PC-3 (cell line): ENCODE measurements around the gene CLN3. TPM values are rescaled to one million over a fixed set of nuclear protein-coding genes. Genes with fewer than 3 reads are reported as not detected.

Experiments used
- ATAC-seq: fragments of 200-7000 bp; cut with Tn5 transposase; 2 replicates; pipeline ENCODE4 v1.9.1; 2020; ENCODE audit warnings: mild to moderate bottlenecking, moderate library complexity
- BruUV-seq: library from RNA; stranded (reverse); fragments of 400-500 nt; replicated peaks from 2 replicates; lab custom pipeline; 2021; lab: Mats Ljungman, UMichigan
- CTCF ChIA-PET: fragments of 300-600 bp; sonication (Branson Sonifier 250); formaldehyde crosslinking; loops from one replicate; lab custom pipeline; 2022; ENCODE audit warnings: antibody characterized with exemption; lab: Charles Lee
- POLR2A ChIA-PET: fragments of 300-600 bp; sonication (Branson Sonifier 250); formaldehyde crosslinking; loops from one replicate; lab custom pipeline; 2022; ENCODE audit warnings: antibody characterized with exemption; ENCODE audit not compliant: unreplicated experiment; lab: Charles Lee
- DNase-seq: peaks from one replicate; pipeline ENCODE4 v3.0.0-alpha.2; 2015
- H2AFZ ChIP-seq: fragments of 300-600 bp; sonication (generic); 2 replicates; pipeline ENCODE4 v1.6.0; 2016; ENCODE audit warnings: antibody characterized with exemption, low read length
- H3F3A ChIP-seq: fragments of 300-600 bp; sonication (generic); one replicate; pipeline ENCODE4 v1.6.0; 2017; ENCODE audit warnings: antibody characterized with exemption, low read length, control low read depth, mild to moderate bottlenecking; ENCODE audit not compliant: unreplicated experiment
- H3K27ac ChIP-seq: fragments of 300-600 bp; sonication (generic); 2 replicates; pipeline ENCODE4 v1.5.1; 2016; ENCODE audit warnings: mild to moderate bottlenecking, low read length
- H3K27me3 ChIP-seq: fragments of 300-600 bp; sonication (generic); 2 replicates; pipeline ENCODE4 v1.6.1; 2016; ENCODE audit warnings: low read length, mixed read lengths
- H3K36me3 ChIP-seq: fragments of 300-600 bp; sonication (generic); 2 replicates; pipeline ENCODE4 v1.6.1; 2016; ENCODE audit warnings: low read depth, mixed run types, low read length, mixed read lengths
- H3K4me1 ChIP-seq: fragments of 300-600 bp; sonication (generic); 2 replicates; pipeline ENCODE4 v1.5.1; 2016; ENCODE audit warnings: low read length; ENCODE audit not compliant: insufficient read depth
- H3K4me2 ChIP-seq: fragments of 300-600 bp; sonication (generic); 2 replicates; pipeline ENCODE4 v1.6.0; 2016; ENCODE audit warnings: low read length
- H3K4me3 ChIP-seq: fragments of 300-600 bp; sonication (generic); 2 replicates; pipeline ENCODE4 v1.5.1; 2016; ENCODE audit warnings: mild to moderate bottlenecking, low read length, mixed read lengths
- H3K79me2 ChIP-seq: fragments of 300-600 bp; sonication (generic); 2 replicates; pipeline ENCODE4 v1.6.1; 2017; ENCODE audit warnings: low read length, mixed read lengths
- H3K9ac ChIP-seq: fragments of 300-600 bp; sonication (generic); 2 replicates; pipeline ENCODE4 v1.6.0; 2016; ENCODE audit warnings: mild to moderate bottlenecking, low read length
- H3K9me2 ChIP-seq: fragments of 300-600 bp; sonication (generic); replicated peaks from 2 replicates; pipeline ENCODE4 v1.6.1; 2016; ENCODE audit warnings: mixed run types, low read length, mixed read lengths
- H3K9me3 ChIP-seq: fragments of 300-600 bp; sonication (generic); 2 replicates; pipeline ENCODE4 v1.6.1; 2016; ENCODE audit warnings: low read length, mixed read lengths
- H4K20me1 ChIP-seq: fragments of 300-600 bp; sonication (generic); 2 replicates; pipeline ENCODE4 v1.6.1; 2016; ENCODE audit warnings: low read length, mixed read lengths
- EZH2 ChIP-seq: fragments of 300-600 bp; sonication (generic); IDR thresholded peaks from one replicate; pipeline ENCODE4 v1.6.1; 2017; ENCODE audit warnings: antibody characterized with exemption, mild to moderate bottlenecking, low read length; ENCODE audit not compliant: unreplicated experiment
- EZH2phosphoT487 ChIP-seq: fragments of 300-600 bp; sonication (generic); IDR thresholded peaks from 2 replicates; pipeline ENCODE4 v1.6.1; 2018; ENCODE audit warnings: mild to moderate bottlenecking, antibody characterized with exemption, low read length, borderline replicate concordance
- intact Hi-C: fragments of 100-400 bp; cut with micrococcal nuclease; formaldehyde crosslinking; loops from 2 replicates; pipeline ENCODE4 v1.9.0; 2023
- total RNA-seq: library from RNA; depleted of rRNA; stranded (reverse); fragments of >200 nt; gene quantifications from 2 replicates; pipeline ENCODE4 v1.2.3, GENCODE V29; 2014
- TF ChIP-seq, protein P1 (sequence below): fragments of 300-600 bp; sonication (generic); conservative IDR thresholded peaks from 2 replicates; pipeline ENCODE4 v1.5.1; 2017; ENCODE audit warnings: antibody characterized with exemption, low read depth, mild to moderate bottlenecking, low read length

Gene CLN3
- total RNA-seq, 1 experiment from 2014 or later: 13.3 TPM

DNA sequence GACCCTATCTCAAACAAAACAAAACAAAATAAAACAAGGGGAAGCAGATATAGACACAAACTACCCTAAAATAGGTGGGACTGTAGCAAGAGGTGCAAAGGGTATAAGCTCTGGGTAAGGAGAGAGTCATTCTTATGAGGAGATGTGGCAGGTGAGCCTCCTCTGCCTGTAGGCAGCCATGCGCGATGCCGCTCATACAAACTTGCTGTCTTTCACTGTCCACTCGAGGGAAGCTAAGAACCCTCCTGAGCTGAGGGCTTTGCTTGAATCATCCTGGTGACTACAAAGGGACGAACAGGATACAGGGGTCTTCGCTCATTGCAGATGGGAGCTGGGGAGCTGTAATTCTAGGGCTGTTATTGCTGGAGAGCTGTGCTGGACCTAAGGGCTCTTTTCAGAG, 29.6 kb upstream of the CLN3 start:
- Histone ChIP-seq H3K79me2 (no peaks in the 10 kb centered on the region), H3K4me2 (no peak overlapping the region), H3K4me3 (no peak overlapping the region), H3K4me1 (no peaks in the 10 kb centered on the region), H3K27me3 (no peaks in the 10 kb centered on the region), H4K20me1 (no peaks in the 10 kb centered on the region), H3K27ac (no peak overlapping the region), H3K36me3 (no peaks in the 10 kb centered on the region), H3K9ac (no peak overlapping the region), H3F3A (no peaks in the 10 kb centered on the region), H2AFZ (no peak overlapping the region), H3K9me2 (no peaks in the 10 kb centered on the region), H3K9me3 (no peaks in the 10 kb centered on the region)
- intact Hi-C loops: no loop called here
- TF ChIP-seq EZH2: no peak
- TF ChIP-seq, protein P1, sequence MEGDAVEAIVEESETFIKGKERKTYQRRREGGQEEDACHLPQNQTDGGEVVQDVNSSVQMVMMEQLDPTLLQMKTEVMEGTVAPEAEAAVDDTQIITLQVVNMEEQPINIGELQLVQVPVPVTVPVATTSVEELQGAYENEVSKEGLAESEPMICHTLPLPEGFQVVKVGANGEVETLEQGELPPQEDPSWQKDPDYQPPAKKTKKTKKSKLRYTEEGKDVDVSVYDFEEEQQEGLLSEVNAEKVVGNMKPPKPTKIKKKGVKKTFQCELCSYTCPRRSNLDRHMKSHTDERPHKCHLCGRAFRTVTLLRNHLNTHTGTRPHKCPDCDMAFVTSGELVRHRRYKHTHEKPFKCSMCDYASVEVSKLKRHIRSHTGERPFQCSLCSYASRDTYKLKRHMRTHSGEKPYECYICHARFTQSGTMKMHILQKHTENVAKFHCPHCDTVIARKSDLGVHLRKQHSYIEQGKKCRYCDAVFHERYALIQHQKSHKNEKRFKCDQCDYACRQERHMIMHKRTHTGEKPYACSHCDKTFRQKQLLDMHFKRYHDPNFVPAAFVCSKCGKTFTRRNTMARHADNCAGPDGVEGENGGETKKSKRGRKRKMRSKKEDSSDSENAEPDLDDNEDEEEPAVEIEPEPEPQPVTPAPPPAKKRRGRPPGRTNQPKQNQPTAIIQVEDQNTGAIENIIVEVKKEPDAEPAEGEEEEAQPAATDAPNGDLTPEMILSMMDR: no peak
- ChIA-PET CTCF (no interaction called here), POLR2A (no interaction called here)
- DNase-seq (no peak), ATAC-seq (no peak)
- no TSS peak for BruUV-seq

DNA sequence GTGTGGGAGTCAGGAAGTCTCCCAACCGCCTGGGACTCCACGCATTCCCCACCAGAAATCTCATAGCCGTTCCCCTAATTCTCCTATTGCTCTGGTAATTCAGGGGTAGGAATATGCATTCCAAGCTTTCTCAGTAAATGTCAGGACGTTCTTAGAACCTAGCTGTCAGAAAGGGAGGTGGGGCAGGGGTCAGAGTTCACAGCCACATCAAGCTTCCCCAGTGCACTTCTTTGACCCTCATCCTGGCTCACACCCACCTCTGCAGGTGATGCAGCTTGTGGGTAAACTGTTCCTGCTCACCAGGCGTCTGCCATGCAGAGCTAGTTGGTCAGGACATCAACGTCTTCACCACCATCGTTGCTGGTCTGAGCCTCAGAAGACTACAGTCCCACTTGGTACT, 28.8 kb upstream of the CLN3 start:
- ChIA-PET CTCF (no interaction called here), POLR2A (no interaction called here)
- no peaks in the 10 kb centered on the region for H3K9me2 ChIP-seq
- H3K79me2 ChIP-seq: no peaks in the 10 kb centered on the region
- no peak overlapping the region for H3K9ac ChIP-seq
- H3K27ac ChIP-seq: no peak overlapping the region
- intact Hi-C loops: no loop called here
- BruUV-seq: no TSS peak
- DNase-seq (no peak), ATAC-seq (no peak)
- H3K36me3 ChIP-seq: no peaks in the 10 kb centered on the region
- no peak overlapping the region for H3K4me3 ChIP-seq
- no peaks in the 10 kb centered on the region for H3K9me3 ChIP-seq
- H3F3A ChIP-seq: no peaks in the 10 kb centered on the region
- no peak overlapping the region for H2AFZ ChIP-seq
- H4K20me1 ChIP-seq: no peaks in the 10 kb centered on the region
- no peaks in the 10 kb centered on the region for H3K4me1 ChIP-seq
- no peaks in the 10 kb centered on the region for H3K27me3 ChIP-seq
- no peak overlapping the region for H3K4me2 ChIP-seq
- TF ChIP-seq, protein P1: no peak
- TF ChIP-seq EZH2phosphoT487 (no peak), EZH2 (no peak)

DNA sequence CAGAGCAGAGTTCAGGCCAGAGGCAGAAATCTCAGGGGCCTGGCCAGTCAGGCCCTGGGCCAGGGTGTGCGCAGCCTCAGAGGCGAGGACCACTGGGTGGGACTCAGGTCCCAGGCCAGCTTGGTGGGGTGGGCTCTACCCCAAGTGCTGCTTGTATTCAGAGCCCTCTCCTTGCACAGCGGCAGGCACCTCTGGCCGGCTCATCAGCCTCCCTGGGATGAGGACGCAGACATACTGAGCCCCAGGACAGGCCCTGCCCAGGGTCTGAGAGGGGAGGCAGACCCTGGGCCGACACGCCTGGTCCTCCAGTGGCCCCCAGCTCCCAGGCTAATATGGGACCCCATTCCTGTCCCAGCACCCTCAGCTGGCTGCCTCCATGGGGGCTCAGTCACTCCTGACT, 22.4 kb upstream of the CLN3 start:
- Histone ChIP-seq H3K4me1 (no peaks in the 10 kb centered on the region), H4K20me1 (no peaks in the 10 kb centered on the region), H3K27me3 (no peaks in the 10 kb centered on the region), H3K79me2 (no peaks in the 10 kb centered on the region), H3K9me3 (no peaks in the 10 kb centered on the region), H3K36me3 (no peaks in the 10 kb centered on the region), H3K27ac (no peak overlapping the region), H3K9ac (no peak overlapping the region), H2AFZ (no peak overlapping the region), H3K4me2 (no peak overlapping the region), H3F3A (no peaks in the 10 kb centered on the region), H3K4me3 (no peak overlapping the region), H3K9me2 (no peaks in the 10 kb centered on the region)
- POLR2A ChIA-PET: no interaction called here
- BruUV-seq: no TSS peak
- CTCF ChIA-PET: no interaction called here
- no peak for TF ChIP-seq EZH2phosphoT487
- DNase-seq: no peak
- ATAC-seq: no peak
- intact Hi-C loops: no loop called here
